C4-2B (cell line): ENCODE measurements around the gene FBXL14.

Experiments used
- ZFX ChIP-seq: fragments of 450-650 bp; IDR thresholded peaks from 2 replicates; pipeline ENCODE4 v1.6.1; 2017
- TF ChIP-seq, protein P1 (sequence below): fragments of 450-650 bp; conservative IDR thresholded peaks from 2 replicates; pipeline ENCODE4 v1.5.1; 2017; ENCODE audit warnings: mild to moderate bottlenecking

DNA sequence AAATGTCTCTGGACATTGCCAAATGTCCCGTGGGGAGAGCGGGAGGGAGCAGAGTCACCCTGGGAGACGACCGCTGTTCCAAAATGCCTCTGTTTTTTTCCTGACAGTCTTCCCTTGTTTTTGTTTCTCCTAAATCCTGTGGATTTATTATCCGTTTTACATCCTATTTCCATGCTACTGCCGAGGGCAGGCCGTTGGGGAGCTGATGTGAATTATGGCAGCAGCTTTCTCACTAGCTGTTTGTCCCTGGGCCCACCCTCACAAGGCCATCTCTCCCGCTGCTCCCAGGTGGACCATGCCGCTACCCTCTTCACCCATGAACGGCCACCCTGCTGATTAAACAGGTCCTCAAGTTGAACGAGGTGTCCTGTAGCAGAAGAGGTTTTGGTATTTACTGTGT, 55.2 kb downstream of the FBXL14 start:
- TF ChIP-seq, protein P1, sequence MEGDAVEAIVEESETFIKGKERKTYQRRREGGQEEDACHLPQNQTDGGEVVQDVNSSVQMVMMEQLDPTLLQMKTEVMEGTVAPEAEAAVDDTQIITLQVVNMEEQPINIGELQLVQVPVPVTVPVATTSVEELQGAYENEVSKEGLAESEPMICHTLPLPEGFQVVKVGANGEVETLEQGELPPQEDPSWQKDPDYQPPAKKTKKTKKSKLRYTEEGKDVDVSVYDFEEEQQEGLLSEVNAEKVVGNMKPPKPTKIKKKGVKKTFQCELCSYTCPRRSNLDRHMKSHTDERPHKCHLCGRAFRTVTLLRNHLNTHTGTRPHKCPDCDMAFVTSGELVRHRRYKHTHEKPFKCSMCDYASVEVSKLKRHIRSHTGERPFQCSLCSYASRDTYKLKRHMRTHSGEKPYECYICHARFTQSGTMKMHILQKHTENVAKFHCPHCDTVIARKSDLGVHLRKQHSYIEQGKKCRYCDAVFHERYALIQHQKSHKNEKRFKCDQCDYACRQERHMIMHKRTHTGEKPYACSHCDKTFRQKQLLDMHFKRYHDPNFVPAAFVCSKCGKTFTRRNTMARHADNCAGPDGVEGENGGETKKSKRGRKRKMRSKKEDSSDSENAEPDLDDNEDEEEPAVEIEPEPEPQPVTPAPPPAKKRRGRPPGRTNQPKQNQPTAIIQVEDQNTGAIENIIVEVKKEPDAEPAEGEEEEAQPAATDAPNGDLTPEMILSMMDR, result no peak
- no peak for TF ChIP-seq ZFX
